ENCODE measurements around the gene CDC42BPA. TPM values are rescaled to one million over a fixed set of nuclear protein-coding genes. Genes with fewer than 3 reads are reported as not detected.

Gene CDC42BPA
- total and polyA plus RNA-seq, 2 of the 13 experiments (the other 11 are each of a cell fraction or from before 2014, with no cell fraction given), result 6.5 to 16.0 TPM

DNA sequence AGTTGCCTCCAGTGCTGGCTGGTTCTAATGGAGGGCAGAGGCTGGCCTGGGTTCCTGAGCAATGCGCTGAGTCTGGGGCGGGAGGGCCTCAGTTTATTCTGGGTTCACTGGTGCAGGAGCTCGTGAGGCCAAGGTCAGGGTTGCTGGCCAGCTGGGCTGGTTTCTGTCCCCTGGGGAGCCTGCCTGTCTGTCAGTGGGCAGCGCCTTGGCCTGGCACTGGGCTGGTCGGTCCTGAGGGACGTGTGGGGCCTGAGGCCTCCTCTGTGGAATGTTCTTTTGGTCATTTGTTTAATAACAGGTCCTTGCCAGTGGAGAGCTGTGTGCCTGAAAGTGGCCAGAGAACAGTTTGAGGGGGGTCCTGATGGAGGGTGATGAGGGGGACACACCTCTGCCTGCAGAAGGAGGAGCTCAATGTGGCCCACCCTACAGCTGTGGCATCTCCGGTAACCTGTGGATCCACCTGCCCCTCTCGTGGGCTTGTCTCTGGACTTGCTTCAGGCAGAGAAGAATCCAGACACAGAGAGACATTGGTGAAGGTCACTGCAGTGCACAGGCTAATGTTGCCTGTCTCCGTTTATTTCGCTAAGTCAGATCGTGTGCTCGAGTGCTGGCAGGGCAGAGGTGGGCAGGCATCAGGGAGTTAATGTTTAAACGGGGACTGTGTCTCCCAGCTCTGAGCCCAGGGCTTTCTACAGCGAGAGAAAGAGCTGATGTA is 343.6 kb downstream of the CDC42BPA start (continued):
- TF ChIP-seq, protein P1, sequence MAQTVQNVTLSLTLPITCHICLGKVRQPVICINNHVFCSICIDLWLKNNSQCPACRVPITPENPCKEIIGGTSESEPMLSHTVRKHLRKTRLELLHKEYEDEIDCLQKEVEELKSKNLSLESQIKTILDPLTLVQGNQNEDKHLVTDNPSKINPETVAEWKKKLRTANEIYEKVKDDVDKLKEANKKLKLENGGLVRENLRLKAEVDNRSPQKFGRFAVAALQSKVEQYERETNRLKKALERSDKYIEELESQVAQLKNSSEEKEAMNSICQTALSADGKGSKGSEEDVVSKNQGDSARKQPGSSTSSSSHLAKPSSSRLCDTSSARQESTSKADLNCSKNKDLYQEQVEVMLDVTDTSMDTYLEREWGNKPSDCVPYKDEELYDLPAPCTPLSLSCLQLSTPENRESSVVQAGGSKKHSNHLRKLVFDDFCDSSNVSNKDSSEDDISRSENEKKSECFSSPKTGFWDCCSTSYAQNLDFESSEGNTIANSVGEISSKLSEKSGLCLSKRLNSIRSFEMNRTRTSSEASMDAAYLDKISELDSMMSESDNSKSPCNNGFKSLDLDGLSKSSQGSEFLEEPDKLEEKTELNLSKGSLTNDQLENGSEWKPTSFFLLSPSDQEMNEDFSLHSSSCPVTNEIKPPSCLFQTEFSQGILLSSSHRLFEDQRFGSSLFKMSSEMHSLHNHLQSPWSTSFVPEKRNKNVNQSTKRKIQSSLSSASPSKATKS (CRISPR knock-in tag; IDR thresholded peaks at IDR 0.05), result no peak
- no peak for TF ChIP-seq KLF13 (CRISPR knock-in tag; IDR thresholded peaks at IDR 0.05)
- no peak for TF ChIP-seq ARNT2 (CRISPR knock-in tag; IDR thresholded peaks at IDR 0.05; ENCODE audit: low read depth)
- TF ChIP-seq ZNF619 (CRISPR knock-in tag; IDR thresholded peaks at IDR 0.05), result no peak
- TF ChIP-seq ZNF678 (CRISPR knock-in tag; IDR thresholded peaks at IDR 0.05), result no peak
- TF ChIP-seq, protein P2, sequence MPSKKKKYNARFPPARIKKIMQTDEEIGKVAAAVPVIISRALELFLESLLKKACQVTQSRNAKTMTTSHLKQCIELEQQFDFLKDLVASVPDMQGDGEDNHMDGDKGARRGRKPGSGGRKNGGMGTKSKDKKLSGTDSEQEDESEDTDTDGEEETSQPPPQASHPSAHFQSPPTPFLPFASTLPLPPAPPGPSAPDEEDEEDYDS (CRISPR knock-in tag; IDR thresholded peaks at IDR 0.05), result peak; percentile 50; the same call in 1 of the 2 replicates
- TF ChIP-seq ZNF138 (CRISPR knock-in tag; IDR thresholded peaks at IDR 0.05; ENCODE audit: low read depth), result 0 out of 2 replicates have a peak, but pooled peaks have one; percentile 36
- no peak for TF ChIP-seq MATR3 (CRISPR knock-in tag; IDR thresholded peaks at IDR 0.05)
- TF ChIP-seq ZNF552 (CRISPR knock-in tag; IDR thresholded peaks at IDR 0.05; ENCODE audit: borderline replicate concordance), result no peak
- TF ChIP-seq BRCA1 (CRISPR knock-in tag; IDR thresholded peaks at IDR 0.05), result no peak
- no peak for TF ChIP-seq ZNF230 (CRISPR knock-in tag; IDR thresholded peaks at IDR 0.05)
- no peak for TF ChIP-seq ZNF34 (CRISPR knock-in tag; IDR thresholded peaks at IDR 0.05; ENCODE audit: borderline replicate concordance)
- no peak for TF ChIP-seq RFX1 (IDR thresholded peaks at IDR 0.05)
- TF ChIP-seq, protein P3, sequence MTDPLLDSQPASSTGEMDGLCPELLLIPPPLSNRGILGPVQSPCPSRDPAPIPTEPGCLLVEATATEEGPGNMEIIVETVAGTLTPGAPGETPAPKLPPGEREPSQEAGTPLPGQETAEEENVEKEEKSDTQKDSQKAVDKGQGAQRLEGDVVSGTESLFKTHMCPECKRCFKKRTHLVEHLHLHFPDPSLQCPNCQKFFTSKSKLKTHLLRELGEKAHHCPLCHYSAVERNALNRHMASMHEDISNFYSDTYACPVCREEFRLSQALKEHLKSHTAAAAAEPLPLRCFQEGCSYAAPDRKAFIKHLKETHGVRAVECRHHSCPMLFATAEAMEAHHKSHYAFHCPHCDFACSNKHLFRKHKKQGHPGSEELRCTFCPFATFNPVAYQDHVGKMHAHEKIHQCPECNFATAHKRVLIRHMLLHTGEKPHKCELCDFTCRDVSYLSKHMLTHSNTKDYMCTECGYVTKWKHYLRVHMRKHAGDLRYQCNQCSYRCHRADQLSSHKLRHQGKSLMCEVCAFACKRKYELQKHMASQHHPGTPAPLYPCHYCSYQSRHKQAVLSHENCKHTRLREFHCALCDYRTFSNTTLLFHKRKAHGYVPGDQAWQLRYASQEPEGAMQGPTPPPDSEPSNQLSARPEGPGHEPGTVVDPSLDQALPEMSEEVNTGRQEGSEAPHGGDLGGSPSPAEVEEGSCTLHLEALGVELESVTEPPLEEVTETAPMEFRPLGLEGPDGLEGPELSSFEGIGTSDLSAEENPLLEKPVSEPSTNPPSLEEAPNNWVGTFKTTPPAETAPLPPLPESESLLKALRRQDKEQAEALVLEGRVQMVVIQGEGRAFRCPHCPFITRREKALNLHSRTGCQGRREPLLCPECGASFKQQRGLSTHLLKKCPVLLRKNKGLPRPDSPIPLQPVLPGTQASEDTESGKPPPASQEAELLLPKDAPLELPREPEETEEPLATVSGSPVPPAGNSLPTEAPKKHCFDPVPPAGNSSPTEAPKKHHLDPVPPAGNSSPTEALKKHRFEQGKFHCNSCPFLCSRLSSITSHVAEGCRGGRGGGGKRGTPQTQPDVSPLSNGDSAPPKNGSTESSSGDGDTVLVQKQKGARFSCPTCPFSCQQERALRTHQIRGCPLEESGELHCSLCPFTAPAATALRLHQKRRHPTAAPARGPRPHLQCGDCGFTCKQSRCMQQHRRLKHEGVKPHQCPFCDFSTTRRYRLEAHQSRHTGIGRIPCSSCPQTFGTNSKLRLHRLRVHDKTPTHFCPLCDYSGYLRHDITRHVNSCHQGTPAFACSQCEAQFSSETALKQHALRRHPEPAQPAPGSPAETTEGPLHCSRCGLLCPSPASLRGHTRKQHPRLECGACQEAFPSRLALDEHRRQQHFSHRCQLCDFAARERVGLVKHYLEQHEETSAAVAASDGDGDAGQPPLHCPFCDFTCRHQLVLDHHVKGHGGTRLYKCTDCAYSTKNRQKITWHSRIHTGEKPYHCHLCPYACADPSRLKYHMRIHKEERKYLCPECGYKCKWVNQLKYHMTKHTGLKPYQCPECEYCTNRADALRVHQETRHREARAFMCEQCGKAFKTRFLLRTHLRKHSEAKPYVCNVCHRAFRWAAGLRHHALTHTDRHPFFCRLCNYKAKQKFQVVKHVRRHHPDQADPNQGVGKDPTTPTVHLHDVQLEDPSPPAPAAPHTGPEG (CRISPR knock-in tag; IDR thresholded peaks at IDR 0.05), result no peak
- no peak for TF ChIP-seq SIX4 (CRISPR knock-in tag; IDR thresholded peaks at IDR 0.05)
- TF ChIP-seq, protein P4, sequence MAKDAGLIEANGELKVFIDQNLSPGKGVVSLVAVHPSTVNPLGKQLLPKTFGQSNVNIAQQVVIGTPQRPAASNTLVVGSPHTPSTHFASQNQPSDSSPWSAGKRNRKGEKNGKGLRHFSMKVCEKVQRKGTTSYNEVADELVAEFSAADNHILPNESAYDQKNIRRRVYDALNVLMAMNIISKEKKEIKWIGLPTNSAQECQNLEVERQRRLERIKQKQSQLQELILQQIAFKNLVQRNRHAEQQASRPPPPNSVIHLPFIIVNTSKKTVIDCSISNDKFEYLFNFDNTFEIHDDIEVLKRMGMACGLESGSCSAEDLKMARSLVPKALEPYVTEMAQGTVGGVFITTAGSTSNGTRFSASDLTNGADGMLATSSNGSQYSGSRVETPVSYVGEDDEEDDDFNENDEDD (CRISPR knock-in tag; IDR thresholded peaks at IDR 0.05; ENCODE audit: borderline replicate concordance), result no peak; the same call in 1 of the 2 replicates
- TF ChIP-seq, protein P5, sequence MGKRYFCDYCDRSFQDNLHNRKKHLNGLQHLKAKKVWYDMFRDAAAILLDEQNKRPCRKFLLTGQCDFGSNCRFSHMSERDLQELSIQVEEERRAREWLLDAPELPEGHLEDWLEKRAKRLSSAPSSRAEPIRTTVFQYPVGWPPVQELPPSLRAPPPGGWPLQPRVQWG (CRISPR knock-in tag; IDR thresholded peaks at IDR 0.05; ENCODE audit: borderline replicate concordance, low read depth), result no peak
- TF ChIP-seq RELA (CRISPR knock-in tag; IDR thresholded peaks at IDR 0.05), result no peak
- TF ChIP-seq ZNF383 (CRISPR knock-in tag; IDR thresholded peaks at IDR 0.05; ENCODE audit: borderline replicate concordance), result no peak
- no peak for TF ChIP-seq NPAS2 (CRISPR knock-in tag; IDR thresholded peaks at IDR 0.05; ENCODE audit: borderline replicate concordance)
- TF ChIP-seq U2AF2 (IDR thresholded peaks at IDR 0.05; ENCODE audit: low read depth, low read length), result no peak
